Osteoblast (primary cell): ENCODE results near the gene IFFO2. TPM values are rescaled to one million over a fixed set of nuclear protein-coding genes. Genes with fewer than 3 reads are reported as not detected.

ENCODE experiments used
- DNase-seq: peaks from one replicate; pipeline ENCODE4 v3.0.0; 2011; ENCODE audit warnings: low spot score, mixed read lengths; ENCODE audit not compliant: insufficient read length; ENCODE audit errors: missing footprints
- H2AFZ ChIP-seq: 2 replicates; pipeline ENCODE4 v1.6.0; 2011; ENCODE audit warnings: mild to moderate bottlenecking, low read length
- H3K27ac ChIP-seq: 2 replicates; pipeline ENCODE4 v1.5.1; 2011; ENCODE audit warnings: mild to moderate bottlenecking, low read depth, low read length, moderate library complexity
- H3K27me3 ChIP-seq: 2 replicates; pipeline ENCODE4 v1.6.0; 2012; ENCODE audit warnings: mild to moderate bottlenecking, control low read depth, inconsistent platforms, low read length, moderate library complexity; ENCODE audit not compliant: insufficient read depth
- H3K36me3 ChIP-seq: 2 replicates; pipeline ENCODE4 v1.5.1; 2011; ENCODE audit warnings: mild to moderate bottlenecking, low read length, control low read depth, moderate library complexity; ENCODE audit not compliant: insufficient read depth
- H3K4me1 ChIP-seq: 2 replicates; pipeline ENCODE4 v1.5.1; 2011; ENCODE audit warnings: mild to moderate bottlenecking, low read length, control low read depth, moderate library complexity; ENCODE audit not compliant: insufficient read depth
- H3K4me2 ChIP-seq: 2 replicates; pipeline ENCODE4 v1.6.0; 2011; ENCODE audit warnings: mild to moderate bottlenecking, low read length; ENCODE audit not compliant: insufficient read depth
- H3K4me3 ChIP-seq: fragments of 200-600 bp; sonication (generic); 3 replicates; pipeline ENCODE4 v1.5.1; 2012; ENCODE audit warnings: mild to moderate bottlenecking, low read length, inconsistent platforms; ENCODE audit not compliant: insufficient read depth
- H3K79me2 ChIP-seq: 2 replicates; pipeline ENCODE4 v1.6.0; 2012; ENCODE audit warnings: mild to moderate bottlenecking, low read length, control low read depth, inconsistent platforms; ENCODE audit not compliant: insufficient read depth
- H3K9me3 ChIP-seq: 2 replicates; pipeline ENCODE4 v1.5.1; 2011; ENCODE audit warnings: low read depth, low read length, control low read depth
- H4K20me1 ChIP-seq: 2 replicates; pipeline ENCODE4 v1.6.0; 2012; ENCODE audit warnings: mild to moderate bottlenecking, low read length, control low read depth; ENCODE audit not compliant: insufficient read depth
- CTCF ChIP-seq: IDR thresholded peaks from 2 replicates; pipeline ENCODE4 v1.5.1; 2011; ENCODE audit warnings: mild to moderate bottlenecking, low read depth, low read length, moderate library complexity; ENCODE audit errors: extremely low read depth
- total RNA-seq: library from RNA; depleted of rRNA; stranded (reverse); fragments of >200 nt; gene quantifications from 2 replicates; pipeline ENCODE4 v1.2.3, GENCODE V29; 2012

IFFO2 gene
- total RNA-seq, 1 donor, result 10.9 TPM

GRCh38 chr1:18962855-18963737, 6.6 kb upstream of the IFFO2 start:
- Histone ChIP-seq H3K4me2 (no peak overlapping the region), H3K36me3 (no peaks in the 10 kb centered on the region), H3K4me3 (no peak overlapping the region), H3K4me1 (peaks cover 9% of the 10 kb centered on the region), H3K9me3 (no peaks in the 10 kb centered on the region), H3K27ac (no peak overlapping the region), H3K27me3 (peaks cover 17% of the 10 kb centered on the region), H2AFZ (no peak overlapping the region), H3K79me2 (no peaks in the 10 kb centered on the region), H4K20me1 (no peaks in the 10 kb centered on the region)
- DNase-seq, result no peak
- no peak for TF ChIP-seq CTCF

GRCh38 chr1:18962121-18962721, 5.7 kb upstream of the IFFO2 start:
- TF ChIP-seq CTCF, result no peak
- Histone ChIP-seq H3K9me3 (no peaks in the 10 kb centered on the region), H3K4me2 (no peak overlapping the region), H2AFZ (no peak overlapping the region), H3K4me3 (no peak overlapping the region), H3K4me1 (peaks cover 15% of the 10 kb centered on the region), H3K27ac (no peak overlapping the region), H4K20me1 (no peaks in the 10 kb centered on the region), H3K36me3 (no peaks in the 10 kb centered on the region), H3K79me2 (no peaks in the 10 kb centered on the region), H3K27me3 (peaks cover 17% of the 10 kb centered on the region)
- DNase-seq, result peak; percentile 75

- TF ChIP-seq CTCF, result no peak
These were observed 4.3 kb upstream of the IFFO2 start for GRCh38 chr1:18960821-18961220.

GRCh38 chr1:18960409-18960808, 3.9 kb upstream of the IFFO2 start:
- H3K4me2 ChIP-seq, result no peak overlapping the region
- H3K9me3 ChIP-seq, result no peaks in the 10 kb centered on the region
- no peak for DNase-seq

More at GRCh38 chr1:18960821-18961220, 4.3 kb upstream of the IFFO2 start:
- H3K27me3 ChIP-seq, result peaks cover 17% of the 10 kb centered on the region
- no peak overlapping the region for H3K27ac ChIP-seq
- H3K4me2 ChIP-seq, result no peak overlapping the region
- DNase-seq, result no peak
- peaks cover 15% of the 10 kb centered on the region for H3K4me1 ChIP-seq
- no peak overlapping the region for H2AFZ ChIP-seq
- H3K4me3 ChIP-seq, result no peak overlapping the region
- no peaks in the 10 kb centered on the region for H3K36me3 ChIP-seq
- no peaks in the 10 kb centered on the region for H3K9me3 ChIP-seq
- H4K20me1 ChIP-seq, result no peaks in the 10 kb centered on the region
- H3K79me2 ChIP-seq, result peaks cover 2% of the 10 kb centered on the region

More at GRCh38 chr1:18960409-18960808, 3.9 kb upstream of the IFFO2 start:
- Histone ChIP-seq H4K20me1 (peaks cover 2% of the 10 kb centered on the region), H2AFZ (no peak overlapping the region), H3K27ac (no peak overlapping the region), H3K4me1 (peaks cover 11% of the 10 kb centered on the region), H3K36me3 (no peaks in the 10 kb centered on the region), H3K4me3 (no peak overlapping the region), H3K79me2 (peaks cover 5% of the 10 kb centered on the region), H3K27me3 (peaks cover 17% of the 10 kb centered on the region)
- no peak for TF ChIP-seq CTCF
